Limb (tissue), 2 donors: Measurements from ENCODE around the gene WWTR1.

ENCODE experiments used
- DNase-seq, 2 donors: peaks; one replicate each; pipeline ENCODE4 v3.0.0-alpha.2; 2016; ENCODE audit errors: extremely low spot score in 2 of 2

WWTR1 gene

GRCh38 chr3:149567381-149567780, 90.4 kb downstream of the WWTR1 start:
- DNase-seq, result no peak

GRCh38 chr3:149566292-149566975, 91.4 kb downstream of the WWTR1 start:
- DNase-seq, result no peak

GRCh38 chr3:149564079-149564478, 93.7 kb downstream of the WWTR1 start:
- DNase-seq, result no peak

GRCh38 chr3:149563114-149563513, 94.7 kb downstream of the WWTR1 start:
- DNase-seq, result no peak

GRCh38 chr3:149560617-149561016, 97.2 kb downstream of the WWTR1 start:
- DNase-seq, result no peak

GRCh38 chr3:149560001-149560400, 97.8 kb downstream of the WWTR1 start:
- no peak for DNase-seq

- DNase-seq, result no peak
Measured at GRCh38 chr3:149559525-149559924, 98.3 kb downstream of the WWTR1 start.

GRCh38 chr3:149555927-149556326, 101.9 kb downstream of the WWTR1 start:
- DNase-seq, result no peak

- DNase-seq, result peak in 1 of 2 donors; percentile 55
Measured at GRCh38 chr3:149554826-149555225, 103.0 kb downstream of the WWTR1 start.

GRCh38 chr3:149553781-149554451, 103.9 kb downstream of the WWTR1 start:
- peak; percentile 74 to 89 for DNase-seq

GRCh38 chr3:149552700-149553099, 105.1 kb downstream of the WWTR1 start:
- DNase-seq, result no peak

- no peak for DNase-seq
Measured at GRCh38 chr3:149551500-149551899, 106.3 kb downstream of the WWTR1 start.

GRCh38 chr3:149548669-149549065, 109.2 kb downstream of the WWTR1 start:
- no peak for DNase-seq

- peak; percentile 55 to 77 for DNase-seq
Measured at GRCh38 chr3:149547954-149548668, 109.7 kb downstream of the WWTR1 start.

- peak; percentile 43 to 81 for DNase-seq
Measured at GRCh38 chr3:149547413-149547812, 110.4 kb downstream of the WWTR1 start.

- DNase-seq, result no peak
Measured at GRCh38 chr3:149545049-149545448, 112.8 kb downstream of the WWTR1 start.

- no peak for DNase-seq
Measured at GRCh38 chr3:149542375-149543312, 115.2 kb downstream of the WWTR1 start.

GRCh38 chr3:149541091-149541491, 116.7 kb downstream of the WWTR1 start:
- DNase-seq, result no peak

GRCh38 chr3:149538371-149538770, 119.5 kb downstream of the WWTR1 start:
- no peak for DNase-seq

GRCh38 chr3:149536429-149536828, 121.4 kb downstream of the WWTR1 start:
- peak in 1 of 2 donors; percentile 65 for DNase-seq

- no peak for DNase-seq
Measured at GRCh38 chr3:149535333-149535685, 122.5 kb downstream of the WWTR1 start.
